22Rv1 (cell line): ENCODE data around the gene CFAP74.

Experiments used
- CTCF ChIP-seq: fragments of 450-650 bp; IDR thresholded peaks from 2 replicates; pipeline ENCODE4 v1.5.1; 2017; ENCODE audit warnings: mild to moderate bottlenecking
- ZFX ChIP-seq: fragments of 450-650 bp; IDR thresholded peaks from 2 replicates; pipeline ENCODE4 v1.6.1; 2017; ENCODE audit warnings: antibody characterized with exemption, borderline replicate concordance

- TF ChIP-seq CTCF (no peak), ZFX (no peak)
Observed at GRCh38 chr1:1969505-1969900, 34.1 kb downstream of the CFAP74 start.
